Osteoblast (primary cell): ENCODE measurements around the gene TOR1B. TPM values are rescaled to one million over a fixed set of nuclear protein-coding genes. Genes with fewer than 3 reads are reported as not detected.

Experiments
- DNase-seq: peaks from one replicate; pipeline ENCODE4 v3.0.0; 2011; ENCODE audit warnings: low spot score, mixed read lengths; ENCODE audit not compliant: insufficient read length; ENCODE audit errors: missing footprints
- H2AFZ ChIP-seq: 2 replicates; pipeline ENCODE4 v1.6.0; 2011; ENCODE audit warnings: mild to moderate bottlenecking, low read length
- H3K27ac ChIP-seq: 2 replicates; pipeline ENCODE4 v1.5.1; 2011; ENCODE audit warnings: mild to moderate bottlenecking, low read depth, low read length, moderate library complexity
- H3K27me3 ChIP-seq: 2 replicates; pipeline ENCODE4 v1.6.0; 2012; ENCODE audit warnings: mild to moderate bottlenecking, control low read depth, inconsistent platforms, low read length, moderate library complexity; ENCODE audit not compliant: insufficient read depth
- H3K36me3 ChIP-seq: 2 replicates; pipeline ENCODE4 v1.5.1; 2011; ENCODE audit warnings: mild to moderate bottlenecking, low read length, control low read depth, moderate library complexity; ENCODE audit not compliant: insufficient read depth
- H3K4me1 ChIP-seq: 2 replicates; pipeline ENCODE4 v1.5.1; 2011; ENCODE audit warnings: mild to moderate bottlenecking, low read length, control low read depth, moderate library complexity; ENCODE audit not compliant: insufficient read depth
- H3K4me2 ChIP-seq: 2 replicates; pipeline ENCODE4 v1.6.0; 2011; ENCODE audit warnings: mild to moderate bottlenecking, low read length; ENCODE audit not compliant: insufficient read depth
- H3K4me3 ChIP-seq: fragments of 200-600 bp; sonication (generic); 3 replicates; pipeline ENCODE4 v1.5.1; 2012; ENCODE audit warnings: mild to moderate bottlenecking, low read length, inconsistent platforms; ENCODE audit not compliant: insufficient read depth
- H3K79me2 ChIP-seq: 2 replicates; pipeline ENCODE4 v1.6.0; 2012; ENCODE audit warnings: mild to moderate bottlenecking, low read length, control low read depth, inconsistent platforms; ENCODE audit not compliant: insufficient read depth
- H3K9me3 ChIP-seq: 2 replicates; pipeline ENCODE4 v1.5.1; 2011; ENCODE audit warnings: low read depth, low read length, control low read depth
- H4K20me1 ChIP-seq: 2 replicates; pipeline ENCODE4 v1.6.0; 2012; ENCODE audit warnings: mild to moderate bottlenecking, low read length, control low read depth; ENCODE audit not compliant: insufficient read depth
- CTCF ChIP-seq: IDR thresholded peaks from 2 replicates; pipeline ENCODE4 v1.5.1; 2011; ENCODE audit warnings: mild to moderate bottlenecking, low read depth, low read length, moderate library complexity; ENCODE audit errors: extremely low read depth
- total RNA-seq: library from RNA; depleted of rRNA; stranded (reverse); fragments of >200 nt; gene quantifications from 2 replicates; pipeline ENCODE4 v1.2.3, GENCODE V29; 2012

TOR1B gene
- total RNA-seq, 1 donor, result 27.5 TPM

- peaks cover 20% of the 10 kb centered on the region for H3K4me1 ChIP-seq
- no peaks in the 10 kb centered on the region for H3K27me3 ChIP-seq
- H3K79me2 ChIP-seq, result no peaks in the 10 kb centered on the region
- no peak overlapping the region for H2AFZ ChIP-seq
- H3K9me3 ChIP-seq, result no peaks in the 10 kb centered on the region
- H3K36me3 ChIP-seq, result peaks cover 60% of the 10 kb centered on the region
- H3K4me3 ChIP-seq, result no peak overlapping the region
- DNase-seq, result no peak
- H4K20me1 ChIP-seq, result peaks cover 16% of the 10 kb centered on the region
- no peak overlapping the region for H3K4me2 ChIP-seq
- no peak overlapping the region for H3K27ac ChIP-seq
- no peak for TF ChIP-seq CTCF
Measured at GRCh38 chr9:129853614-129854013, 50.6 kb downstream of the TOR1B start.

- no peak overlapping the region for H3K27ac ChIP-seq
- H3K4me3 ChIP-seq, result no peak overlapping the region
- DNase-seq, result no peak
- TF ChIP-seq CTCF, result no peak
- no peaks in the 10 kb centered on the region for H3K9me3 ChIP-seq
- no peaks in the 10 kb centered on the region for H3K27me3 ChIP-seq
- H3K4me1 ChIP-seq, result peaks cover 15% of the 10 kb centered on the region
- H4K20me1 ChIP-seq, result peaks cover 11% of the 10 kb centered on the region
- peaks cover 66% of the 10 kb centered on the region for H3K36me3 ChIP-seq
- no peaks in the 10 kb centered on the region for H3K79me2 ChIP-seq
- no peak overlapping the region for H3K4me2 ChIP-seq
- no peak overlapping the region for H2AFZ ChIP-seq
Measured at GRCh38 chr9:129854588-129855110, 51.7 kb downstream of the TOR1B start.

- TF ChIP-seq CTCF, result no peak
- no peak overlapping the region for H3K27ac ChIP-seq
- peaks cover 5% of the 10 kb centered on the region for H4K20me1 ChIP-seq
- no peaks in the 10 kb centered on the region for H3K27me3 ChIP-seq
- H3K4me1 ChIP-seq, result no peaks in the 10 kb centered on the region
- H3K36me3 ChIP-seq, result peaks cover 71% of the 10 kb centered on the region
- no peak for DNase-seq
- H3K4me2 ChIP-seq, result no peak overlapping the region
- no peak overlapping the region for H3K4me3 ChIP-seq
- no peaks in the 10 kb centered on the region for H3K79me2 ChIP-seq
- no peaks in the 10 kb centered on the region for H3K9me3 ChIP-seq
- no peak overlapping the region for H2AFZ ChIP-seq
Measured at GRCh38 chr9:129857207-129857606, 54.2 kb downstream of the TOR1B start.

- no peak overlapping the region for H3K4me2 ChIP-seq
Measured at GRCh38 chr9:129858167-129858962, 55.4 kb downstream of the TOR1B start.

More at GRCh38 chr9:129858167-129858962, 55.4 kb downstream of the TOR1B start:
- Histone ChIP-seq H2AFZ (no peak overlapping the region), H3K27me3 (no peaks in the 10 kb centered on the region), H3K36me3 (peaks cover 64% of the 10 kb centered on the region), H4K20me1 (peaks cover 5% of the 10 kb centered on the region), H3K4me1 (no peaks in the 10 kb centered on the region), H3K9me3 (no peaks in the 10 kb centered on the region), H3K79me2 (no peaks in the 10 kb centered on the region), H3K4me3 (no peak overlapping the region), H3K27ac (no peak overlapping the region)
- DNase-seq, result no peak
- no peak for TF ChIP-seq CTCF
